Mucosa of descending colon (tissue), 3 donors: Measurements from ENCODE around the gene MVB12B. TPM values are rescaled to one million over a fixed set of nuclear protein-coding genes. Genes with fewer than 3 reads are reported as not detected.

Experiments used
- ATAC-seq: fragments of 200-7000 bp; cut with Tn5 transposase; one replicate; pipeline ENCODE4 v1.9.1; 2020; ENCODE audit warnings: mild to moderate bottlenecking, moderate library complexity
- DNase-seq, 3 donors: peaks; one replicate each; pipeline ENCODE4 v3.0.0-alpha.2; 2020
- H3K36me3 ChIP-seq: fragments of 200-600 bp; one replicate; pipeline ENCODE4 v1.8.0; 2021; ENCODE audit warnings: low read depth, mild to moderate bottlenecking
- H3K4me1 ChIP-seq: fragments of 200-600 bp; one replicate; pipeline ENCODE4 v1.8.0; 2021; ENCODE audit warnings: low read depth, mild to moderate bottlenecking
- H3K4me3 ChIP-seq: fragments of 200-600 bp; one replicate; pipeline ENCODE4 v1.8.0; 2021; ENCODE audit warnings: mild to moderate bottlenecking
- H3K9me3 ChIP-seq: fragments of 200-600 bp; one replicate; pipeline ENCODE4 v1.8.0; 2021; ENCODE audit warnings: mild to moderate bottlenecking
- intact Hi-C, 2 donors: fragments of 100-400 bp; cut with DNase I in 1 of 2; cut with micrococcal nuclease in 1 of 2; formaldehyde crosslinking; loops; one replicate each; pipeline versions ENCODE4 v1.11.0 to v1.11.1; 2022; cut with DNase I, micrococcal nuclease
- total RNA-seq, 3 donors: library from RNA; stranded (reverse); fragmentation: NEBNext Ultra II Directional in 2 of 3; extraction: Animal tissue kit (Norgen Biotek cat#: 25700) in 2 of 3; gene quantifications; one replicate each; pipeline versions ENCODE4 v1.2.1 to v1.2.4, GENCODE V29; 2021 to 2023
- TF ChIP-seq, protein P1 (sequence below): fragments of 200-600 bp; IDR thresholded peaks from one replicate; pipeline ENCODE4 v1.8.0; 2022; ENCODE audit warnings: antibody characterized with exemption, mild to moderate bottlenecking
- donor health status: DM: no; HTN: no; CAD: no; lungs with moderate emphysema.
- donor health status: DM: no; HTN: no; CAD: no.
- donor health status: DM: no; HTN: yes; CAD: no.

MVB12B gene
- total RNA-seq, 3 donors from 2014 or later = 16.8 to 26.4 (median 21.6) TPM

GRCh38 chr9:126497660-126498275 is 171.1 kb downstream of the MVB12B start:
- DNase-seq = no peak
- H3K4me1 ChIP-seq = no peaks in the 10 kb centered on the region
- ATAC-seq = no peak
- no peaks in the 10 kb centered on the region for H3K9me3 ChIP-seq
- intact Hi-C loops = no loop called here
- TF ChIP-seq, protein P1, sequence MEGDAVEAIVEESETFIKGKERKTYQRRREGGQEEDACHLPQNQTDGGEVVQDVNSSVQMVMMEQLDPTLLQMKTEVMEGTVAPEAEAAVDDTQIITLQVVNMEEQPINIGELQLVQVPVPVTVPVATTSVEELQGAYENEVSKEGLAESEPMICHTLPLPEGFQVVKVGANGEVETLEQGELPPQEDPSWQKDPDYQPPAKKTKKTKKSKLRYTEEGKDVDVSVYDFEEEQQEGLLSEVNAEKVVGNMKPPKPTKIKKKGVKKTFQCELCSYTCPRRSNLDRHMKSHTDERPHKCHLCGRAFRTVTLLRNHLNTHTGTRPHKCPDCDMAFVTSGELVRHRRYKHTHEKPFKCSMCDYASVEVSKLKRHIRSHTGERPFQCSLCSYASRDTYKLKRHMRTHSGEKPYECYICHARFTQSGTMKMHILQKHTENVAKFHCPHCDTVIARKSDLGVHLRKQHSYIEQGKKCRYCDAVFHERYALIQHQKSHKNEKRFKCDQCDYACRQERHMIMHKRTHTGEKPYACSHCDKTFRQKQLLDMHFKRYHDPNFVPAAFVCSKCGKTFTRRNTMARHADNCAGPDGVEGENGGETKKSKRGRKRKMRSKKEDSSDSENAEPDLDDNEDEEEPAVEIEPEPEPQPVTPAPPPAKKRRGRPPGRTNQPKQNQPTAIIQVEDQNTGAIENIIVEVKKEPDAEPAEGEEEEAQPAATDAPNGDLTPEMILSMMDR = no peak
- H3K4me3 ChIP-seq = no peak overlapping the region
- no peaks in the 10 kb centered on the region for H3K36me3 ChIP-seq

GRCh38 chr9:126498331-126498730 is 171.7 kb downstream of the MVB12B start:
- Histone ChIP-seq H3K4me1 (no peaks in the 10 kb centered on the region), H3K4me3 (no peak overlapping the region), H3K9me3 (no peaks in the 10 kb centered on the region), H3K36me3 (no peaks in the 10 kb centered on the region)
- ATAC-seq (no peak), DNase-seq (no peak)
- TF ChIP-seq, protein P1 = no peak
- intact Hi-C loops = no loop called here

DNA sequence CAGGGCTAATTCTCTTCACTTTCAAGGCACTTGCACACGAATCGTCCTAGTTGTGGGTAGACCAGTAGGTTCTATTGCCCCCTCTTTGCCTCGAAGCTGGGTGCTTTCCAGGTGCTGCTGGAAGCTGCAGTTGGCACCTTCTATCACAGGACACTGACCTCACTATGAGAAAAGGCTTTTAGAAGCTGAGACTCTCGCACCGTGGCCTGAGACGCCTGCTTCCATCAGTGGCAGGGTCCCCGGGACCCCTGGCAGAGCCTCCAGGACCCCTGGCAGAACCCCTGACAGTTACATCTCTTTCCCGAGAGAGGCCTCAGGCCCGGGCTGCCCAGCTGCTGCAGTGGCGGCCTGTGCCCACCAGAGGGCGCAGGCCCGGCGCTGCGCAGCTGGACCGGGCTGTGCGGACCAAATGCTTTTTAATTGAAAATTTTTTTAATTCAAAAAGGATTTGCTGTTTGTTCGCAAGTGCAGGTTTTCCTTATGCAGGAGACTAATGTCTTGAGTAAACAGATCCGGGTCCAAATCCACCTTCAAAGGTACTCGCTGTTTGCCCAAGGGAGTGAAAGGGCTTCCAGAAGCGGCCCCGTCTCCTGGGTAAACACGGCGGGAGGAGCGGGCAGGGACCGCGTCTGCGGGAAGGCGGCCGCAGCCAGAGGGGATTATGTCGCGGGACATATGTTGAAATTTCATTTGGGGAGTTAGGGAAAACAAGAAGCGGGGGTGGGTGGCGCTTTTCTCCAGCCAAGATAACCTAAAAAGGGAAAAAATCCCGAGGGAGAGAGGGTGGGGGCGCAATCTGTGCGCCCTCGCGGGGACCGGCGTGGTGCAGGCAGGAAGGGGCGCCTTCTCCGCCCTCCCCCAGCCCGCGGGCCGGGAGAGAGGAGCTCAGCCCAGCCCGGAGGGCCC is 172.6 kb downstream of the MVB12B start:
- peak; percentile 82 for ATAC-seq
- H3K36me3 ChIP-seq = no peaks in the 10 kb centered on the region
- intact Hi-C loops = no loop called here
- DNase-seq = peak in 2 of 3 donors; percentile 28 to 56
- TF ChIP-seq, protein P1 = peak; percentile 100
- no peaks in the 10 kb centered on the region for H3K4me1 ChIP-seq
- no peak overlapping the region for H3K4me3 ChIP-seq
- no peaks in the 10 kb centered on the region for H3K9me3 ChIP-seq

DNA sequence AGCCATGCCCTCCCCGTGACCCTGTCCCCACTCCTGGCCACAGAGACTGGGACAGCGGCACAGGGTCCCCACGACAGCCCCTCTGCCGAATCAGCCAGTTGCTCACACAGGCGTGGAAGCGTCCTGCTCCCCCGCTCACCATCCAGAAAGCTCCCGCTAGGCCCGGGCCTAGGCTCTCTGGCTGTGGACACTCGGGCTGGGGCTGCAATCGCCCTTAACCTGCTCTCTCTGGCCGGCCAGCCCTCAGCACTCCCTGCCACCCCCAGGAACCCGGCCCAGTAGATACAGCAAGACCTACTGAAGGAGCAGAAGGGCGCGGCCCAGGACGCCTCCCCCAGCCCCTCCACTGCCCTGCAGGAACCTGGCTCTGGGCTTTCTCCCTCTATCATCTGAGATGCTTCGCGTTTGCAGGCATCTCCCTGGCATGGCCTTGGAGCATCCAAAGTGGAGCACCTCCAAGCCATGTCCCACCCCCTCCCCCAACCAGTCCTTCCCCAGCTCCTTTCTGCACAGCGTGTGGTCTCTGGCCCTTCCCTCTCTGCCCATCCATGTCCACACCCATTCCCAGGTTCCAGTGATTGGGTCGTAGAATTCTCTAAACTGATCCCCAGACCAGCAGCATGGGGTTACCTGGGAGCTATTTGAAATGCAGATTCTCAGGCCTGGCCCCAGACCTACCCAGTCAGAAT is 173.4 kb downstream of the MVB12B start:
- H3K4me3 ChIP-seq = no peak overlapping the region
- TF ChIP-seq, protein P1 = no peak
- H3K4me1 ChIP-seq = no peaks in the 10 kb centered on the region
- DNase-seq (no peak), ATAC-seq (no peak)
- H3K36me3 ChIP-seq = no peaks in the 10 kb centered on the region
- intact Hi-C loops = loop anchor here (2.0 to 10.0 kb wide), 2 partner anchors 55 to 57 kb away; no protein-coding TSS in a partner anchor
- H3K9me3 ChIP-seq = no peaks in the 10 kb centered on the region

DNA sequence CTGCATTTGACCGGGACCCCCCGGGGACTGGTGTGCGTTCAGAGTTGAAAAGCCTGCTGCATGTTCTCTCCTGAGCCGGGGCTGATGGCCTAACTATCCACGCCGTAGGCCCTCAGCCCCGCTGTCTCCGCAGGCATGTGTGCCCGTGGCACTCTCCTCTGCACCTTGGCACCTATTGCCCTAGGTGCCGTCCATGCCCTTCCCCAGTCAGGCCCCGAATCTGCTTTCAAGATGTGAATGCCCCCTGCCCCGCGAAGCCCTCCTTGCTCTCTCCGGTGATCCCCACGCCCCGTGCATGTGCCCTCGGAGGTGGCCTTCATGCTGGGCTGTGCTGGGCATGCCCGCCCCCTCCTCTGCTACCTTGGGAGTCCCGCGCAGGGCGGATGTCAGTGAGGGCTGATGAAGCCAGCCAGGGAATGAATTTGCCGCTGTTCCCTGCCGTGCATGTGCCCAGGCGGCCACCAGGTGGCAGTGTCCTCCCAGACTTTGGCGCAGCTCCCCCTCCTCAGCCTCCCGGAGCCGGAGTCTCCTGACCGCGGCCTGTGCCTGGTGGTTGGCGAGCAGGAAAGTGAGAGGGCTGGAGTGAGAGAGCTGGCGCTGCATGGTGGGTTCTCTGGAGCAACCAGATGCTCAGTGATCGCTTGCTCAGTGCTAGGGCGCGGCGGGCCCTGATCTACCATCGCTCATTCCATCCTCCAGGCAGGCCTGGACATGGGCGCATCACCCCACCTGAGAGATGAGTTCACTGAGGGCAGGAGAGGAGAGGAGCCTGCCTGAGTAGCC is 174.2 kb downstream of the MVB12B start:
- intact Hi-C loops = loop anchor here (2.0 to 10.0 kb wide), 2 partner anchors 54 to 56 kb away; no protein-coding TSS in a partner anchor
- Histone ChIP-seq H3K4me1 (no peaks in the 10 kb centered on the region), H3K36me3 (no peaks in the 10 kb centered on the region), H3K9me3 (no peaks in the 10 kb centered on the region), H3K4me3 (no peak overlapping the region)
- ATAC-seq = peak; percentile 73
- DNase-seq = peak; percentile 65 to 74 (median 72)
- TF ChIP-seq, protein P1 = peak; percentile 96
